ENCODE measurements around the gene AP1G2.

AP1G2 gene

GRCh38 chr14:23567186-23568020 lies at the start of gene AP1G2:
Gene AP1G2, minus strand, starts transcription at chr14:23567791. Its CDS starts 477 bp downstream, at chr14:23567314.
- TF ChIP-seq CTCF (IDR thresholded peaks at IDR 0.05; ENCODE audit: low read depth, low read length): no peak

GRCh38 chr14:23615856-23616255 lies 48.3 kb upstream of the AP1G2 start:
- TF ChIP-seq CTCF (IDR thresholded peaks at IDR 0.05; ENCODE audit: low read depth, low read length): no peak
- no peak for DNase-seq (ENCODE audit: low read depth in 2 of 2)
- H3K4me3 ChIP-seq (replicated peaks in 1 of 2; ENCODE audit: low read depth in 2 of 2, low read length in 2 of 2): no peak overlapping the region

More at GRCh38 chr14:23567186-23568020, at the start of gene AP1G2:
- peak within 1 kb of the TSS; percentile 64 to 69 for H3K4me3 ChIP-seq (replicated peaks in 1 of 2; ENCODE audit: low read depth in 2 of 2, low read length in 2 of 2)
- DNase-seq (ENCODE audit: low read depth in 2 of 2): peak; percentile 65 to 84

- TF ChIP-seq CTCF (IDR thresholded peaks at IDR 0.05; ENCODE audit: low read depth, low read length): no peak
- no peak overlapping the region for H3K4me3 ChIP-seq (replicated peaks in 1 of 2; ENCODE audit: low read depth in 2 of 2, low read length in 2 of 2)
- no peak for DNase-seq (ENCODE audit: low read depth in 2 of 2)
These were observed 46.8 kb upstream of the AP1G2 start for GRCh38 chr14:23614395-23614828.

- H3K4me3 ChIP-seq (replicated peaks in 1 of 2; ENCODE audit: low read depth in 2 of 2, low read length in 2 of 2): no peak overlapping the region
- TF ChIP-seq CTCF (IDR thresholded peaks at IDR 0.05; ENCODE audit: low read depth, low read length): no peak
- DNase-seq (ENCODE audit: low read depth in 2 of 2): no peak
These were observed 45.9 kb upstream of the AP1G2 start for GRCh38 chr14:23613242-23614070.

- H3K4me3 ChIP-seq (replicated peaks in 1 of 2; ENCODE audit: low read depth in 2 of 2, low read length in 2 of 2): no peak overlapping the region
- no peak for DNase-seq (ENCODE audit: low read depth in 2 of 2)
- no peak for TF ChIP-seq CTCF (IDR thresholded peaks at IDR 0.05; ENCODE audit: low read depth, low read length)
These were observed 45.2 kb upstream of the AP1G2 start for GRCh38 chr14:23612802-23613201.

- TF ChIP-seq CTCF (IDR thresholded peaks at IDR 0.05; ENCODE audit: low read depth, low read length): no peak
- no peak for DNase-seq (ENCODE audit: low read depth in 2 of 2)
- no peak overlapping the region for H3K4me3 ChIP-seq (replicated peaks in 1 of 2; ENCODE audit: low read depth in 2 of 2, low read length in 2 of 2)
These were observed 44.8 kb upstream of the AP1G2 start for GRCh38 chr14:23612354-23612732.
